HG02840 (cell line): Measurements from ENCODE around the gene TCF7L1.

Experiments
- ATAC-seq: cut with Tn5 transposase; IDR thresholded peaks from one replicate; pipeline ENCODE4 v1.9.1; 2021; ENCODE audit warnings: mild to moderate bottlenecking, moderate library complexity, moderate number of reproducible peaks; ENCODE audit not compliant: unreplicated experiment, low FRiP score

TCF7L1 gene

GRCh38 chr2:85269959-85270358 lies 136.8 kb downstream of the TCF7L1 start:
- no peak for ATAC-seq

GRCh38 chr2:85272357-85272756 lies 139.2 kb downstream of the TCF7L1 start:
- ATAC-seq: no peak

- ATAC-seq: no peak
Measured at GRCh38 chr2:85273738-85274731, 140.8 kb downstream of the TCF7L1 start.

- ATAC-seq: no peak
Measured at GRCh38 chr2:85275984-85276540, 142.9 kb downstream of the TCF7L1 start.

GRCh38 chr2:85276571-85277118 lies 143.5 kb downstream of the TCF7L1 start:
- ATAC-seq: no peak

GRCh38 chr2:85277416-85278158 lies 144.4 kb downstream of the TCF7L1 start:
- no peak for ATAC-seq

GRCh38 chr2:85278361-85278760 lies 145.2 kb downstream of the TCF7L1 start:
- no peak for ATAC-seq

- no peak for ATAC-seq
Measured at GRCh38 chr2:85281553-85281952, 148.4 kb downstream of the TCF7L1 start.

- ATAC-seq: no peak
Measured at GRCh38 chr2:85282914-85283313, 149.7 kb downstream of the TCF7L1 start.

GRCh38 chr2:85283641-85284040 lies 150.4 kb downstream of the TCF7L1 start:
- no peak for ATAC-seq

- ATAC-seq: no peak
Measured at GRCh38 chr2:85286918-85287317, 153.7 kb downstream of the TCF7L1 start.

GRCh38 chr2:85287721-85288120 lies 154.5 kb downstream of the TCF7L1 start:
- ATAC-seq: no peak

GRCh38 chr2:85288244-85288725 lies 155.1 kb downstream of the TCF7L1 start:
- no peak for ATAC-seq

GRCh38 chr2:85291425-85292023 lies 158.3 kb downstream of the TCF7L1 start:
- ATAC-seq: no peak

GRCh38 chr2:85302121-85302520 lies 168.9 kb downstream of the TCF7L1 start:
- ATAC-seq: no peak

GRCh38 chr2:85303780-85304531 lies 170.8 kb downstream of the TCF7L1 start:
- ATAC-seq: no peak

- no peak for ATAC-seq
Measured at GRCh38 chr2:85307527-85307897, 174.3 kb downstream of the TCF7L1 start.

- no peak for ATAC-seq
Measured at GRCh38 chr2:85308201-85308600, 175.0 kb downstream of the TCF7L1 start.

GRCh38 chr2:85308896-85309555 lies 175.8 kb downstream of the TCF7L1 start:
- no peak for ATAC-seq
